HG03354 (cell line): ENCODE results near the gene PLD6.

Experiments used
- ATAC-seq: cut with Tn5 transposase; IDR thresholded peaks from one replicate; pipeline ENCODE4 v1.9.1; 2021; ENCODE audit warnings: mild to moderate bottlenecking; ENCODE audit not compliant: unreplicated experiment, poor library complexity, severe bottlenecking

Gene PLD6

DNA sequence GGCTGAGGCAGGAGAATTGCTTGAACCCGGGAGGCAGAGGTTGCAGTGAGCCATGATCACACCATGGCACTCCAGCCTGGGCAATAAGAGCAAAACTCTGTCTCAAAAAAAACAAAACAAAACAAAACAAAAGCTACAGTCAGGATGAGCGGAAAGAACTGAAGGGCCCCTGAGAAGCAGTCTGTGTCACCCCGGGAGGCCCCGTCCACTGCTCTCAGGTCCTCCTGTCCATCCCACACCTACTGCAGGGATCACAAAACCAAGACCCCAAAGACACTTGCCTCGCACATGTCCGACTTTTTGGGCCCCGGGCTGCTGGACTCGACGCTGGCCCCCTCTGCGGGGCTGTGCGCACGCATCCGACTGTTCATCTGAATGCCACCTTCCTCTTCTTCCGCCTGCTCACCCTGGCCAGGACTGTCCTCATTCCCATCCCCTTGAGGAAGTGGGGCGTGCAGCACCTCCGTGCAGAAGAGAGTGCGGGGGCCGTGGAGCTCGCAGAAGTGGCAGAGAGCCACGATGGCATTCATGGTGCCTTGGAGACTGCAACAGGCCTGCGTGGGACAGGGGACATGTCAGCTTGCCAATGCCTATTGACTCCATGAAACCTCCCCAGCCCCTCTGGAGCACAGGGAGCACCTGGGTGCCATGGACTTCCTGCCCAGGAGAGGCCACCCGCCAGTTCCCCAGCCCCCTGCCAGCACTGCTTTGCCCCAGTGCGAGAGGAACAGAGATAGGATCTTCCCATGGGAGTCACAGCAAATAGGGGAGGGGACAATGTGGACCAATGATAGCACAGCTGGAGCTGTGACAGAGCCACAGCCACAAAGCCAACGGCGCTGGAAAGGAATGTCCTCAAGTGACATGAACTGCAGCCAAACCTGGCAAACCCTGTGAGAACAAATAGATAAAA is 21.7 kb upstream of the PLD6 start:
- no peak for ATAC-seq

- ATAC-seq, result no peak
Measured at GRCh38 chr17:17226451-17227265, 20.5 kb upstream of the PLD6 start.

GRCh38 chr17:17225901-17226300 is 19.8 kb upstream of the PLD6 start:
- no peak for ATAC-seq

DNA sequence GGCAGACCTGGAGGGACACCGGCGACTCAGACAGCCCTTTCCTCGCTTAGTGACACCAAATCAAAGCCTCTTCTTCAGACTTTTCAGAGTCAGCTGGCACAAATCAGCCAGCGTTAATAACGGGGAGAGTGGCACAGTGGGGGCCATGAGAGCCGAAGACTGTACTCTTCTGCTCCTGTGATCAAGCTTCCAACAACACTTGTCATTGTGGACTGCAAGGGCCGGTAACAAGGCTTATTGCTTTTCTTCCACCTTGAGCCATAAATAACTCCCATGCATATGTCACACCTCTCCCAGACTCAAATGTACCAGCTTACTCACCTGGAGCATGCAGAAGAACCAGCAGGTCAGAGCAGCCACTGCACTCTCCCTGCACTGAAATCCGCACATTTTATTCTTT is 18.0 kb upstream of the PLD6 start:
- no peak for ATAC-seq

- ATAC-seq, result no peak
Measured at GRCh38 chr17:17223736-17224135, 17.6 kb upstream of the PLD6 start.

- no peak for ATAC-seq
Measured at GRCh38 chr17:17221329-17221728, 15.2 kb upstream of the PLD6 start.

- ATAC-seq, result no peak
Measured at GRCh38 chr17:17220529-17220928, 14.4 kb upstream of the PLD6 start.

DNA sequence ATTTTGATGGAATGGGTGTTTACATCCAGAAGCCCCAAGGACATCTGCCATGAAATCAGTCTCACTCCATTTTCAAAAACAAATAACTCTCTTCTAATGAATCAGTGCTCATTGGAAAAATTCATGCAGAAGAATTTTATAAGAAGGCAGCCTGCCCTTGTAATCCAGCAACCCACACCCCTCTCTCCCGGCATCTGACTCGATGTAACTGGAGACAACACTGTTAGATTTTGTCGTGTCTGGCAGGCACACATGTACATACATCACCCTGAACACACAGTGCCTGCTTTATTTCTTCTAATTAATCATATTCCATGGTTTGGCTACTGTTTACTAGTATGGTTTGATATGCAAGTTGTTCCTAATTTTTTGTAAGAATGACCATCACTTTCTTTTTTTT is 11.9 kb upstream of the PLD6 start:
- no peak for ATAC-seq

DNA sequence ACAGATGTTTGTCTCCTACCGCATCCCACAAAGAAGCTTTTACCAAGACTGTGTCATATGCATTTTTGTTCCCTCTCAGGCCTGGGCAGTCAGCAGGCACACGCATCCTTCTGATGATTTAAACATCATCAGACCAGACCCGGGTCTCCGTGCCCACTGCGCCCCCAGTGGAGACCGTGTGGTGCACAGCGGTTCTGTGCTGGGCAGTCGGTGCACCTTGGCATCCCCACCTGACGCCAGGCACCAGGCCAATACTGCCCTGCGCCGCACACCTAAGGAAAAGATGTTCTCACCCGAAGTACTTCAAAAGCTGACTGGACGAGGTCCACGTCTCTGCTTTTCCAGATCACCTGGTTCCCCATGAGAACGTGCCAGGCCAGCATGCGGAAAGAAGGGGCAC is 10.6 kb upstream of the PLD6 start:
- ATAC-seq, result no peak

- no peak for ATAC-seq
Measured at GRCh38 chr17:17216236-17216635, 10.1 kb upstream of the PLD6 start.

DNA sequence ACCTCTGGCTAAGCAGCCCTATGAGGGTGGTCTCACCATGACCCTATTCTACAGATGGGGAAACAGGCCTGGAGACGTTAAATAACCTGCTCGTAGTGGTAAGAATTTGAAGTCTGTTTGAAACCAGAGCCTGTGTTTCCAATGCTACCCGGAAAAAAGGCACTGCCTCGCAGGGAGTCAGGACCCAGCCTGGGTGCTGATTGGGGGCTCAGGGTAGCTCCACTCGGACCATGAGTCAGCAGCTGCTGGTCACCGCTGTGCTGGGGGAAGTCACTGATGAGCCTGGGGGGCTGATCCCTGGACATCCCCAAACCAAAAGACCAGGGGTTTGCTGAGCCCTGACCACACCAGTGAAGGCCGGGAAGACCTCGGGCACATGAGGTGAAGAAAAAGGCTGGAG is 9.4 kb upstream of the PLD6 start:
- no peak for ATAC-seq

DNA sequence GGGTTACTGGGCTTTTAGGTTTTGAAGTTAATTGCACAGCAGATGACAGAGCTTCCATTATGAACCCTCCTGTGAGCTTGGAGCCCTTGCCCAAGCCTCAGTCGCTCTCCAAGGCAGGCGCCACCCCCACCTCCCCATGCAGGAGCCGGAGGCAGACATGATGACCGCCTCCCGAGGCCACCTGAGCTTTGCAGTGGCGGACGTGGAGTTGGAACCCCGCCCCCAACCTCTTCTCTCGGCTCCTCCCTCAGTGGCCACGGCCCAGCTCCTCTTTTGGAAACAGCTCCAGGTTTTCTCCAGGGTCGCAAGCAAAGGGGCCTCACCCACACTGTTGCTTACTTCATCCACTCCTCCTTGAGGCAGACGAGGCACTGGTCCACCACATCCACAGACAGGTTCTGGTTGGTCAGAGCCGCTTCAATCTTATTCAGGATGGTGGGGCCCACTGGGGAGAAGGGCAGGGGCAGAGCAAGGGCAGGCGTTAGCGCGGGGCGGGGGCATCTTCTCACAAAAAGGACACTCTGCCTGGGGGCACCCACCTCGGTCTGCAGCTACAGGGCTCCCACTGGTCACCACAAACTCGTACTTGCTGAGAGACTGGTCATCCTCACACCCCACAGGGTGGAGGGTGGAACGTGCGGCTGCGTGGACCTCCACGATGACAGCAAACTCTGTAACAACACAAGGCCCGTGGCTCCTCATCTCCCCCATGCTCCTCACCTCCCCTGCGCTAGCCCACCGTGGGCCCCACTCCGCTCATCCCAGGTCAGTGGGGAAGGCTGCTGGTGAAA is 8.7 kb upstream of the PLD6 start:
- no peak for ATAC-seq

- no peak for ATAC-seq
Measured at GRCh38 chr17:17213775-17214174, 7.6 kb upstream of the PLD6 start.

DNA sequence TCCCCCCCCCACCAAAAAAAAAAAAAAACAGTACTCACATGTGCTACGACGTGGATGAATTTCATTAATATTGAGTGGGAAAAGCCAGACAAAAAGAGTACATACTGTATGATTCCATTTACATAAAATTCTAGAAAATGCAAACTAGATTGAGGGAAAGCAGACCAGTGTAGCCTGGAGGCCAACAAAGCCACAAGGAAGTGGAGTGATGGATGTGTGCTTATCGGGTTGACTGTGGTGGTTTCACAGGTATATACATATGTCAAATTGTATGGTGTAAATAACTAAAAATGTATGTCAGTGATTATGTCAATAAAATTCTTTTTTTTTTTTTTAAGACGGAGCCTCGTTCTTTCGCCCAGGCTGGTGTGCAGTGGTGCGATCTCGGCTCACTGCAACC is 1.9 kb upstream of the PLD6 start:
- no peak for ATAC-seq

DNA sequence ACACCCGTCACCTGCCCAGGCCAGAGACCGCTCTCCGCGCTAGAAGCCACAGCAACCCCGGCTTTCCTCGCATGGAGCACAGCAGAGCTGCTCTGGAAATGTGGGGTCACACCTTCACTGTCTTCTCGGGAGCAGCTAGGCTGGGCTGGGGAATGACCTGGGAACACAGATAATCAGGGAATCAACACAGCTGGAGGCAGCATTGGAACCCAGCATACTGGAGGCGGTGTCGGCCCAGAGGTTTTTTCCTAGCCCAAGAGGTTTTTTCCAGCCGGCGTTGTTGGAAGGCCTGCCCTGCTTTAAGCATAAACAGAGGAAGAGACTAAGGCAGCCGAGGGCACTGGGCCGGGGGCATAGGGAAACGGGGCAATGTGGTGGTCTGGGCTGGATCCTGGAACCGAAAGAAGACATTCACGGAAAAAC is 791 bp upstream of the PLD6 start:
- ATAC-seq, result no peak

DNA sequence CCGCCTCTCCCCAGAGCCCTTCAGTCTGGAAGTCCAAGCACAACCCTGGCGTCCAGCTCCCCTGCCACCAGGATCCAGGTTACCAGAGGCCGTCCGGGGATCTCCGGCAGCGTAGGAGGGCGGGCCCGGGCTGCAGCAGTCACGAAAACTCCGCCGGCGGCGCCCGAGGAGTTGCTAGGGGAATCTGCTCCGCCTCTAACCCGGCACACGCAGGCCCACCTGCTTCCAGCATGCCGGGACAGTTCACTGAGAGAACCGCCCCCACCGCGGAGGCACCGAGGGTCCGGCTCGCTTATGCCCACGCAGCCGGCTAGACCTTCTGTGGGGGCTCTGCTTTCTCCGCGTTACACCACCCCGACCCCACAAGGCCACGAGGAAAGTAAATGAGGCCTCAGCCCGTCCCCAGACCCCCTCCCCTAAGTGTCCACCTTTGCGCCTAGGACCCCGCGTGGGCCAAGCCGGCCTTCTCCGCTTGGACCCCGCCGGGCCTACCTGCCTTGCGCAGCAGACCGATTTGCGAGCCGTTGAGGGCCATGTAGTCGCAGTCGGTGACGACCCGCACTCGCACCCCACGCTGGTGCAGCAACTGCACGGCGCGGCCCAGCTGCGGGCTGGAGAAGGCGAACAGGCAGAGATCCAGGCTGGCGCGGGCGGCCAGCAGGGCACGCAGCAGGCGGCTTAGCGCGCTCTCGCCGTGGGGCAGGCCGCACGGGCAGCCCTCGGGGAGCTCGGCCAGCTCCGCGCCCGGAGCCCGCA is 587 bp downstream of the PLD6 start:
- peak; percentile 54 for ATAC-seq

DNA sequence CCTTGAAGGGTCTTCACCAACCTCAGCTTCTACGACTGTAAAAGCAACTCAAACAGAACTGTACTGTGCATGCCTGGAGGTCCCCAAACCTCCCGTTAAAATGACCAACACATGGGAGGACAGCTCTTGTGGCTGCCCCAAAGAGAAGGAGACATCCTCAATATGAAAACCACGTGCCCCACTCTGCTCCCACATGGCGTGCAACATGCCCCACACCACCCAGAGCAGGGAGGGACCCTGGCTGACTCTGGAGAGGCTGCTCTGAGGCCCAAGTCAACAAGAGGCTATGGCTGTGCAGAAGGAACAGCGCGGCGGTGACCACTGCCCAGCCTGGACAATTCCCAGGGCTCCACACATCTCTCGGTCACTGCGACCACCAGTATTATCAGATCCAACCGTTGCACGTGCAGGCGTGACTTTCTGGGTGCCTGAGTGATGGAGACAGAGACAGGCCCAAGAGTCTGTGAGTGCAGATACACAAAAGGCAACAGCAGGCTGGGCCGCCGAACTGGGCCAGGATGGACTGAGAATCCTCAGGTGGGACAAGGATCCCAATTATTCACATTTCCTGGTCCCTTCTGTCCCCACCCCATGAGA is 1.4 kb downstream of the PLD6 start:
- no peak for ATAC-seq

DNA sequence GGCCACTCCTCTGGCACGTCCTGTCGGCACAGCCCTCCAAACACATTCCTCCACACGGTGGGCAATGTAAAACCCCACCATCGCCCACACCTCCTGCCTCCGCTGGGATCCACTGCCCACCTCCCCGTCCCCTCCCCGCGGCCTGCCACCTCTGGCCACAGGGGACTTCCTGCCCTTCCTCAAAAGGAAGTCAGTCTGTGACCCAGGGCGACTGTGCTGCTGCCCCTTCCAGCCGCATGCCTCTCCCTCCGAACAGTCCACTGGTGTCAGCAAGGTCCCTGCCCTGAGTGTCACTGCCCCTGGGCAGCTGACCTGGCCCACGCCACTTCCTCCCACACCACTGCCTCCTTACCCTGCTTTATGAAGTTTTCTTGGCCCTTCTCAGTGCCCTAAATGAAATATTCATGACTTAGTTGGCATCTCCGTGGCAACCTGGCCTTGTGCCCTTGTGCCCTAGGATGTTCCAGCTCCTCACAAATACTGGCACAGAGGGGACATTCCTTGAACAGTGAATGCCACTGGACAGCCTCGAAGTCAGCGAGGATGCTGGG is 2.0 kb downstream of the PLD6 start:
- no peak for ATAC-seq

- ATAC-seq, result no peak
Measured at GRCh38 chr17:17203173-17203730, 2.9 kb downstream of the PLD6 start.
